WTC11 (cell line): ENCODE results near the gene STK35. TPM values are rescaled to one million over a fixed set of nuclear protein-coding genes. Genes with fewer than 3 reads are reported as not detected.
"Not testable (repeated sequence)": the region's sequence is repeated elsewhere in the genome, so short reads cannot be mapped to it uniquely, and the experiment has no call there.

Experiments used
- ATAC-seq: fragments of 200-7000 bp; cut with Tn5 transposase; 2 replicates; pipeline ENCODE4 v1.10.0; 2021; ENCODE audit warnings: mild to moderate bottlenecking, moderate library complexity
- CTCF ChIA-PET: fragments of 300-600 bp; sonication (Branson Sonifier 250); formaldehyde crosslinking; loops from one replicate; lab custom pipeline; 2021; ENCODE audit warnings: antibody characterized with exemption; lab: Charles Lee
- POLR2A ChIA-PET: fragments of 350-600 bp; sonication (Branson Sonifier 250); formaldehyde crosslinking; loops from one replicate; lab custom pipeline; 2021; ENCODE audit warnings: antibody characterized with exemption; lab: Charles Lee
- DNase-seq: peaks from one replicate; pipeline ENCODE4 v3.0.0; 2021; ENCODE audit warnings: low spot score
- H3K27ac Mint-ChIP-seq: 2 replicates; pipeline ENCODE4 v1.8.0; 2021; ENCODE audit warnings: mixed read lengths
- H3K27me3 Mint-ChIP-seq: 2 replicates; pipeline ENCODE4 v1.8.0; 2021; ENCODE audit warnings: low read depth, mild to moderate bottlenecking, moderate library complexity, mixed read lengths
- H3K36me3 Mint-ChIP-seq: 2 replicates; pipeline ENCODE4 v1.8.0; 2021; ENCODE audit warnings: mixed read lengths
- H3K4me1 Mint-ChIP-seq: 2 replicates; pipeline ENCODE4 v1.8.0; 2022; ENCODE audit warnings: mixed read lengths
- H3K4me3 Mint-ChIP-seq: 2 replicates; pipeline ENCODE4 v1.8.0; 2021; ENCODE audit warnings: mild to moderate bottlenecking, moderate library complexity, mixed read lengths
- H3K9me3 Mint-ChIP-seq: 2 replicates; pipeline ENCODE4 v1.8.0; 2021; ENCODE audit warnings: mixed read lengths
- ETV6 ChIP-seq: sonication (generic); formaldehyde crosslinking; IDR thresholded peaks from 2 replicates; pipeline ENCODE4 v1.8.1; 2022; ENCODE audit warnings: mild to moderate bottlenecking, missing genetic modification reagents
- FOXP1 ChIP-seq: sonication (generic); formaldehyde crosslinking; IDR thresholded peaks from 2 replicates; pipeline ENCODE4 v1.8.0; 2022; ENCODE audit warnings: missing genetic modification reagents, mild to moderate bottlenecking, moderate library complexity, borderline replicate concordance
- GABPB1 ChIP-seq: sonication (generic); formaldehyde crosslinking; IDR thresholded peaks from 2 replicates; pipeline ENCODE4 v1.8.1; 2023; ENCODE audit warnings: mild to moderate bottlenecking, missing genetic modification reagents
- NR1H2 ChIP-seq: sonication (generic); formaldehyde crosslinking; IDR thresholded peaks from 2 replicates; pipeline ENCODE4 v1.9.0; 2021; ENCODE audit warnings: mild to moderate bottlenecking, moderate library complexity, missing genetic modification reagents
- ZNF121 ChIP-seq: sonication (generic); formaldehyde crosslinking; IDR thresholded peaks from 2 replicates; pipeline ENCODE4 v1.8.0; 2023; ENCODE audit warnings: missing genetic modification reagents
- ZNF423 ChIP-seq: fragments of 250-450 bp; sonication (Bioruptor Pico); IDR thresholded peaks from 2 replicates; pipeline ENCODE4 v2.1.2; 2022; ENCODE audit warnings: mild to moderate bottlenecking, moderate library complexity
- total RNA-seq: library from RNA; stranded (reverse); gene quantifications from 3 replicates; pipeline ENCODE4 v1.2.3, GENCODE V29; 2021
- TF ChIP-seq, protein P1 (sequence below): sonication (generic); formaldehyde crosslinking; IDR thresholded peaks from 2 replicates; pipeline ENCODE4 v1.8.1; 2022; ENCODE audit warnings: low read depth, mild to moderate bottlenecking, moderate library complexity, missing genetic modification reagents, borderline replicate concordance
- TF ChIP-seq, protein P2 (sequence below): fragments of 250-450 bp; sonication (Bioruptor Pico); IDR thresholded peaks from 2 replicates; pipeline ENCODE4 v1.9.0; 2021; ENCODE audit warnings: moderate library complexity, mild to moderate bottlenecking, inconsistent platforms, borderline replicate concordance
- TF ChIP-seq, protein P3 (sequence below): sonication (generic); formaldehyde crosslinking; IDR thresholded peaks from 2 replicates; pipeline ENCODE4 v1.8.0; 2023; ENCODE audit warnings: missing genetic modification reagents, mild to moderate bottlenecking, borderline replicate concordance
- TF ChIP-seq, protein P4 (sequence below): sonication (generic); formaldehyde crosslinking; IDR thresholded peaks from 2 replicates; pipeline ENCODE4 v1.8.1; 2022; ENCODE audit warnings: mild to moderate bottlenecking, moderate library complexity, missing genetic modification reagents
- TF ChIP-seq, protein P5 (sequence below): fragments of 250-450 bp; sonication (Bioruptor Pico); IDR thresholded peaks from 2 replicates; pipeline ENCODE4 v1.9.0; 2021; ENCODE audit warnings: mild to moderate bottlenecking
- TF ChIP-seq, protein P6 (sequence below): sonication (generic); formaldehyde crosslinking; IDR thresholded peaks from 2 replicates; pipeline ENCODE4 v1.8.0; 2022; ENCODE audit warnings: mild to moderate bottlenecking, missing genetic modification reagents
- TF ChIP-seq, protein P7 (sequence below): sonication (generic); formaldehyde crosslinking; IDR thresholded peaks from 2 replicates; pipeline ENCODE4 v1.8.1; 2023; ENCODE audit warnings: mild to moderate bottlenecking, missing genetic modification reagents
- TF ChIP-seq, protein P8 (sequence below): sonication (generic); formaldehyde crosslinking; IDR thresholded peaks from 2 replicates; pipeline ENCODE4 v1.8.1; 2023; ENCODE audit warnings: mild to moderate bottlenecking, missing genetic modification reagents, borderline replicate concordance

The STK35 gene
- total RNA-seq, 1 experiment from 2014 or later = 37.2 TPM

DNA sequence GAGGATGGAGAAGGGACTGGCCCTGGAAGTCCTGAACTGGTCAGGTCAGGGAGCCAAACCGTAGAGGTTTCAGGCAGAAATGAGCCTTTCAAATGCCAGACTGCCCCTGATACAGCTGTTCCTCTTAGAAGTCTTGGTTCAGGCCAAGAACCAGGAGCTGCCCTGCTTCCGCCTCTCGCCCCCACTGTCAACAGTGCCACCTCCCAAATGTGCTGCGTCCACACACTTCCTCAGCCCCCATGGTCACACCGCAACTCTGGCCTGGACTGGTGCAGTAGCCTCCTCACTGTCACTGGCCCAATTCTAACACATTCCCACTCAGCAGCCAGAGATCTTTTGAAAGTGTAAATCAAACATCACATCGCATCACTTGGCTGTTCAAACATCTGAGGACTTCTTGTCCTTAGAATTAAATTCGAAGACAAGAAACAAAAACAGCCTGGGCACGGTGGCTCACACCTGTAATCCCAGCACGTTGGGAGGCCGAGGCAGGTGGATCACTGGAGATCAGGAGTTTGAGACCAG, 69.7 kb downstream of the STK35 start (continued):
- TF ChIP-seq, protein P1, sequence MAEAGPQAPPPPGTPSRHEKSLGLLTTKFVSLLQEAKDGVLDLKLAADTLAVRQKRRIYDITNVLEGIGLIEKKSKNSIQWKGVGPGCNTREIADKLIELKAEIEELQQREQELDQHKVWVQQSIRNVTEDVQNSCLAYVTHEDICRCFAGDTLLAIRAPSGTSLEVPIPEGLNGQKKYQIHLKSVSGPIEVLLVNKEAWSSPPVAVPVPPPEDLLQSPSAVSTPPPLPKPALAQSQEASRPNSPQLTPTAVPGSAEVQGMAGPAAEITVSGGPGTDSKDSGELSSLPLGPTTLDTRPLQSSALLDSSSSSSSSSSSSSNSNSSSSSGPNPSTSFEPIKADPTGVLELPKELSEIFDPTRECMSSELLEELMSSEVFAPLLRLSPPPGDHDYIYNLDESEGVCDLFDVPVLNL (CRISPR knock-in tag) = no peak
- no peak for TF ChIP-seq ZNF121
- TF ChIP-seq, protein P2, sequence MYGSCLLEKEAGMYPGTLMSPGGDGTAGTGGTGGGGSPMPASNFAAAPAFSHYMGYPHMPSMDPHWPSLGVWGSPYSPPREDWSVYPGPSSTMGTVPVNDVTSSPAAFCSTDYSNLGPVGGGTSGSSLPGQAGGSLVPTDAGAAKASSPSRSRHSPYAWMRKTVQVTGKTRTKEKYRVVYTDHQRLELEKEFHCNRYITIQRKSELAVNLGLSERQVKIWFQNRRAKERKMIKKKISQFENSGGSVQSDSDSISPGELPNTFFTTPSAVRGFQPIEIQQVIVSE (CRISPR knock-in tag) = no peak
- TF ChIP-seq, protein P3, sequence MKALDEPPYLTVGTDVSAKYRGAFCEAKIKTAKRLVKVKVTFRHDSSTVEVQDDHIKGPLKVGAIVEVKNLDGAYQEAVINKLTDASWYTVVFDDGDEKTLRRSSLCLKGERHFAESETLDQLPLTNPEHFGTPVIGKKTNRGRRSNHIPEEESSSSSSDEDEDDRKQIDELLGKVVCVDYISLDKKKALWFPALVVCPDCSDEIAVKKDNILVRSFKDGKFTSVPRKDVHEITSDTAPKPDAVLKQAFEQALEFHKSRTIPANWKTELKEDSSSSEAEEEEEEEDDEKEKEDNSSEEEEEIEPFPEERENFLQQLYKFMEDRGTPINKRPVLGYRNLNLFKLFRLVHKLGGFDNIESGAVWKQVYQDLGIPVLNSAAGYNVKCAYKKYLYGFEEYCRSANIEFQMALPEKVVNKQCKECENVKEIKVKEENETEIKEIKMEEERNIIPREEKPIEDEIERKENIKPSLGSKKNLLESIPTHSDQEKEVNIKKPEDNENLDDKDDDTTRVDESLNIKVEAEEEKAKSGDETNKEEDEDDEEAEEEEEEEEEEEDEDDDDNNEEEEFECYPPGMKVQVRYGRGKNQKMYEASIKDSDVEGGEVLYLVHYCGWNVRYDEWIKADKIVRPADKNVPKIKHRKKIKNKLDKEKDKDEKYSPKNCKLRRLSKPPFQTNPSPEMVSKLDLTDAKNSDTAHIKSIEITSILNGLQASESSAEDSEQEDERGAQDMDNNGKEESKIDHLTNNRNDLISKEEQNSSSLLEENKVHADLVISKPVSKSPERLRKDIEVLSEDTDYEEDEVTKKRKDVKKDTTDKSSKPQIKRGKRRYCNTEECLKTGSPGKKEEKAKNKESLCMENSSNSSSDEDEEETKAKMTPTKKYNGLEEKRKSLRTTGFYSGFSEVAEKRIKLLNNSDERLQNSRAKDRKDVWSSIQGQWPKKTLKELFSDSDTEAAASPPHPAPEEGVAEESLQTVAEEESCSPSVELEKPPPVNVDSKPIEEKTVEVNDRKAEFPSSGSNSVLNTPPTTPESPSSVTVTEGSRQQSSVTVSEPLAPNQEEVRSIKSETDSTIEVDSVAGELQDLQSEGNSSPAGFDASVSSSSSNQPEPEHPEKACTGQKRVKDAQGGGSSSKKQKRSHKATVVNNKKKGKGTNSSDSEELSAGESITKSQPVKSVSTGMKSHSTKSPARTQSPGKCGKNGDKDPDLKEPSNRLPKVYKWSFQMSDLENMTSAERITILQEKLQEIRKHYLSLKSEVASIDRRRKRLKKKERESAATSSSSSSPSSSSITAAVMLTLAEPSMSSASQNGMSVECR (CRISPR knock-in tag) = no peak
- TF ChIP-seq, protein P4, sequence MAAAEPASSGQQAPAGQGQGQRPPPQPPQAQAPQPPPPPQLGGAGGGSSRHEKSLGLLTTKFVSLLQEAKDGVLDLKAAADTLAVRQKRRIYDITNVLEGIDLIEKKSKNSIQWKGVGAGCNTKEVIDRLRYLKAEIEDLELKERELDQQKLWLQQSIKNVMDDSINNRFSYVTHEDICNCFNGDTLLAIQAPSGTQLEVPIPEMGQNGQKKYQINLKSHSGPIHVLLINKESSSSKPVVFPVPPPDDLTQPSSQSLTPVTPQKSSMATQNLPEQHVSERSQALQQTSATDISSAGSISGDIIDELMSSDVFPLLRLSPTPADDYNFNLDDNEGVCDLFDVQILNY = no peak
- no peak for TF ChIP-seq FOXP1 (CRISPR knock-in tag)
- TF ChIP-seq NR1H2 (CRISPR knock-in tag) = no peak
- no peak for TF ChIP-seq GABPB1 (CRISPR knock-in tag)
- no peak for TF ChIP-seq ZNF423
- TF ChIP-seq, protein P5, sequence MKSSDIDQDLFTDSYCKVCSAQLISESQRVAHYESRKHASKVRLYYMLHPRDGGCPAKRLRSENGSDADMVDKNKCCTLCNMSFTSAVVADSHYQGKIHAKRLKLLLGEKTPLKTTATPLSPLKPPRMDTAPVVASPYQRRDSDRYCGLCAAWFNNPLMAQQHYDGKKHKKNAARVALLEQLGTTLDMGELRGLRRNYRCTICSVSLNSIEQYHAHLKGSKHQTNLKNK (CRISPR knock-in tag) = no peak
- TF ChIP-seq, protein P6, sequence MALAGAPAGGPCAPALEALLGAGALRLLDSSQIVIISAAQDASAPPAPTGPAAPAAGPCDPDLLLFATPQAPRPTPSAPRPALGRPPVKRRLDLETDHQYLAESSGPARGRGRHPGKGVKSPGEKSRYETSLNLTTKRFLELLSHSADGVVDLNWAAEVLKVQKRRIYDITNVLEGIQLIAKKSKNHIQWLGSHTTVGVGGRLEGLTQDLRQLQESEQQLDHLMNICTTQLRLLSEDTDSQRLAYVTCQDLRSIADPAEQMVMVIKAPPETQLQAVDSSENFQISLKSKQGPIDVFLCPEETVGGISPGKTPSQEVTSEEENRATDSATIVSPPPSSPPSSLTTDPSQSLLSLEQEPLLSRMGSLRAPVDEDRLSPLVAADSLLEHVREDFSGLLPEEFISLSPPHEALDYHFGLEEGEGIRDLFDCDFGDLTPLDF (CRISPR knock-in tag) = no peak

DNA sequence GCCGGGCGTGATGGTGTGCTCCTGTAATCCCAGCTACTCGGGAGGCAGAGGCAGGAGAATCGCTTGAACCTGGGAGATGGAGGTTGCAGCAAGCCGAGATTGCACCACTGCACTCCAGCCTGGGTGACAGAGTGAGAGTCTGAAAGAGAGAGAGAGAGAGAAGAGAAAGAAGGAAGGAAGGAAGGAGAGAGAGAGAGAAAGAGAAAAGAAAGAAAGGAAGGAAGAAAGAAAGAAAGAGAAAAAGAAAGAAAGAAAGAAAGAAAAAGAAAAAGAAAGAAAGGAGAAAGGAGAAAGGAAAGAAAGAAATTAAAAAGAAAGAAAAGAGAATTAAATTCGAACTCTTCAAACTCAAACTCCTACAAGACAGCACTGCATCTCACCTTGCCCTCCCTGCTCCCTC, 70.2 kb downstream of the STK35 start:
- POLR2A ChIA-PET = interaction anchor here (0.7 kb wide), 1 partner anchor 205 kb away, joined by 3 read pairs; no protein-coding TSS in a partner anchor
- H3K4me1 Mint-ChIP-seq, DNase-seq, H3K36me3 Mint-ChIP-seq, H3K4me3 Mint-ChIP-seq, H3K27me3 Mint-ChIP-seq, H3K27ac Mint-ChIP-seq, H3K9me3 Mint-ChIP-seq, ATAC-seq: not testable (repeated sequence)
- CTCF ChIA-PET = interaction anchor here (0.6 to 2.8 kb wide), 65 partner anchors 9 to 634 kb away, joined by 3 to 54 read pairs (median 4); partner anchors contain the start of gene STK35

DNA sequence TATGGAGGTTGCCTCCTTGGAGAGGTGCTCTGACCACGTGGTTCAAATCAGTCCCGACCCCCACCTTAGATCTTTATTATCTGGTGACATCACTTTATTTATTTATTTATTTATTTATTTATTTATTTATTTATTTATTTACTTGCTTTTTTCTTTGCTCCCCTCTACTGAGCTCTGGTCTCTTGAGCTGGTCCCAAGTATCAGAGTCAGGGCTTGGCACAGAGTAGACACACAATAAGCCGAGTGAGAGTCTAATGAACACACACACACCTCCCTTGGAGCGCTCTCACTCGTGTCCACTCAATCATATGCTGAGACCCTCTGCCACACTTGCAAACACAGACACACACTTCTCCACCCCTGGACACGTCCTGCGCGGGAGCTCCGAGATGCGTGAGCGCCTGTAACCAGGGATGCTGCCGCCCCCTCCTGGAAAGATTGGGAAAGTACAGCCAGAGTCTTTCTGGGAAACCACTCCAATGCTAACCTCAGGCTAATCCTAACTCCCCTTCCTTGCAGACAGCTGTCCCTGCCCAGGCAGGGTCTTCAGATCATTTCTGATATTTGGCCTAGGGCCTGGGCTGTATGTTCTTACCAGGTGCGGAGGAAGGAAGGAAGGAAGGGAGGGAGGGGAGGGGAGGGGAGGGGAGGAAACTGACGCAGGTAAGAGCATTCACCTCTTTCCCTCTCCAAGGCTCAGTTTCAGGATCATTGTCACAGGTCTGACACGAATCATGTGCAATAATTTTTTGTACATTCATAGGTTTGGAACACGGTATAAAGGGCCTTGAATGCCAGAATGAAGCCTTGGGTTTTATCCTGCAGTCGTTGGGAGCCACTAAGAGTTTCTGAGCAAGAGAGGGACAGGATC, 70.9 kb downstream of the STK35 start:
- ATAC-seq = peak; percentile 88
- Mint-ChIP-seq H3K4me3 (peak overlapping the region; percentile 57), H3K27ac (no peak overlapping the region), H3K4me1 (peaks cover 3% of the 10 kb centered on the region; the same call in 1 of the 2 replicates), H3K9me3 (no peaks in the 10 kb centered on the region), H3K36me3 (no peaks in the 10 kb centered on the region), H3K27me3 (peaks cover 3% of the 10 kb centered on the region; the same call in 1 of the 2 replicates)
- DNase-seq = peak; percentile 80
- ChIA-PET CTCF (interaction anchor here (0.5 to 2.8 kb wide), 72 partner anchors 10 to 635 kb away, joined by 3 to 54 read pairs (median 4); partner anchors contain the start of gene STK35), POLR2A (interaction anchor here (0.7 kb wide), 1 partner anchor 206 kb away, joined by 3 read pairs; no protein-coding TSS in a partner anchor)
- TF ChIP-seq, protein P7, sequence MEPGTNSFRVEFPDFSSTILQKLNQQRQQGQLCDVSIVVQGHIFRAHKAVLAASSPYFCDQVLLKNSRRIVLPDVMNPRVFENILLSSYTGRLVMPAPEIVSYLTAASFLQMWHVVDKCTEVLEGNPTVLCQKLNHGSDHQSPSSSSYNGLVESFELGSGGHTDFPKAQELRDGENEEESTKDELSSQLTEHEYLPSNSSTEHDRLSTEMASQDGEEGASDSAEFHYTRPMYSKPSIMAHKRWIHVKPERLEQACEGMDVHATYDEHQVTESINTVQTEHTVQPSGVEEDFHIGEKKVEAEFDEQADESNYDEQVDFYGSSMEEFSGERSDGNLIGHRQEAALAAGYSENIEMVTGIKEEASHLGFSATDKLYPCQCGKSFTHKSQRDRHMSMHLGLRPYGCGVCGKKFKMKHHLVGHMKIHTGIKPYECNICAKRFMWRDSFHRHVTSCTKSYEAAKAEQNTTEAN = no peak
- TF ChIP-seq ETV6 (CRISPR knock-in tag) = no peak
- TF ChIP-seq, protein P8, sequence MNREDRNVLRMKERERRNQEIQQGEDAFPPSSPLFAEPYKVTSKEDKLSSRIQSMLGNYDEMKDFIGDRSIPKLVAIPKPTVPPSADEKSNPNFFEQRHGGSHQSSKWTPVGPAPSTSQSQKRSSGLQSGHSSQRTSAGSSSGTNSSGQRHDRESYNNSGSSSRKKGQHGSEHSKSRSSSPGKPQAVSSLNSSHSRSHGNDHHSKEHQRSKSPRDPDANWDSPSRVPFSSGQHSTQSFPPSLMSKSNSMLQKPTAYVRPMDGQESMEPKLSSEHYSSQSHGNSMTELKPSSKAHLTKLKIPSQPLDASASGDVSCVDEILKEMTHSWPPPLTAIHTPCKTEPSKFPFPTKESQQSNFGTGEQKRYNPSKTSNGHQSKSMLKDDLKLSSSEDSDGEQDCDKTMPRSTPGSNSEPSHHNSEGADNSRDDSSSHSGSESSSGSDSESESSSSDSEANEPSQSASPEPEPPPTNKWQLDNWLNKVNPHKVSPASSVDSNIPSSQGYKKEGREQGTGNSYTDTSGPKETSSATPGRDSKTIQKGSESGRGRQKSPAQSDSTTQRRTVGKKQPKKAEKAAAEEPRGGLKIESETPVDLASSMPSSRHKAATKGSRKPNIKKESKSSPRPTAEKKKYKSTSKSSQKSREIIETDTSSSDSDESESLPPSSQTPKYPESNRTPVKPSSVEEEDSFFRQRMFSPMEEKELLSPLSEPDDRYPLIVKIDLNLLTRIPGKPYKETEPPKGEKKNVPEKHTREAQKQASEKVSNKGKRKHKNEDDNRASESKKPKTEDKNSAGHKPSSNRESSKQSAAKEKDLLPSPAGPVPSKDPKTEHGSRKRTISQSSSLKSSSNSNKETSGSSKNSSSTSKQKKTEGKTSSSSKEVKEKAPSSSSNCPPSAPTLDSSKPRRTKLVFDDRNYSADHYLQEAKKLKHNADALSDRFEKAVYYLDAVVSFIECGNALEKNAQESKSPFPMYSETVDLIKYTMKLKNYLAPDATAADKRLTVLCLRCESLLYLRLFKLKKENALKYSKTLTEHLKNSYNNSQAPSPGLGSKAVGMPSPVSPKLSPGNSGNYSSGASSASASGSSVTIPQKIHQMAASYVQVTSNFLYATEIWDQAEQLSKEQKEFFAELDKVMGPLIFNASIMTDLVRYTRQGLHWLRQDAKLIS (CRISPR knock-in tag) = no peak
